IPS-20b (cell line): Measurements from ENCODE around the gene KCNC1.

ENCODE experiments used
- H3K27ac ChIP-seq: one replicate; pipeline ENCODE4 v1.5.1; 2013; ENCODE audit warnings: low read length
- H3K27me3 ChIP-seq: 2 replicates; pipeline ENCODE4 v1.6.1; 2013; ENCODE audit warnings: mild to moderate bottlenecking, low read length, inconsistent platforms; ENCODE audit not compliant: insufficient read depth
- H3K36me3 ChIP-seq: 2 replicates; pipeline ENCODE4 v1.6.1; 2013; ENCODE audit warnings: low read depth, mild to moderate bottlenecking, inconsistent platforms, low read length, moderate library complexity; ENCODE audit not compliant: insufficient read depth
- H3K4me1 ChIP-seq: 2 replicates; pipeline ENCODE4 v1.6.1; 2013; ENCODE audit warnings: mild to moderate bottlenecking, control low read depth, inconsistent platforms, low read length, moderate library complexity; ENCODE audit not compliant: insufficient read depth
- H3K4me3 ChIP-seq: 2 replicates; pipeline ENCODE4 v1.5.1; 2013; ENCODE audit warnings: mild to moderate bottlenecking, low read length, inconsistent platforms
- H3K9ac ChIP-seq: 2 replicates; pipeline ENCODE4 v1.6.1; 2013; ENCODE audit warnings: low read depth, mild to moderate bottlenecking, inconsistent platforms, low read length, moderate library complexity
- H3K9me3 ChIP-seq: 2 replicates; pipeline ENCODE4 v1.6.1; 2013; ENCODE audit warnings: mild to moderate bottlenecking, low read depth, low read length, inconsistent platforms; ENCODE audit not compliant: insufficient read depth

The KCNC1 gene

GRCh38 chr11:17810041-17810440 lies 75.5 kb downstream of the KCNC1 start:
- Histone ChIP-seq H3K36me3 (no peaks in the 10 kb centered on the region), H3K27me3 (no peaks in the 10 kb centered on the region), H3K9ac (no peak overlapping the region), H3K9me3 (no peaks in the 10 kb centered on the region), H3K4me1 (no peaks in the 10 kb centered on the region), H3K27ac (no peak overlapping the region), H3K4me3 (no peak overlapping the region)

- Histone ChIP-seq H3K4me1 (no peaks in the 10 kb centered on the region), H3K9me3 (no peaks in the 10 kb centered on the region), H3K36me3 (no peaks in the 10 kb centered on the region), H3K4me3 (no peak overlapping the region), H3K27ac (no peak overlapping the region), H3K9ac (no peak overlapping the region), H3K27me3 (no peaks in the 10 kb centered on the region)
Measured at GRCh38 chr11:17810746-17811145, 76.2 kb downstream of the KCNC1 start.

- no peaks in the 10 kb centered on the region for H3K4me1 ChIP-seq
- H3K36me3 ChIP-seq = no peaks in the 10 kb centered on the region
- no peaks in the 10 kb centered on the region for H3K9me3 ChIP-seq
- H3K27ac ChIP-seq = no peak overlapping the region
- no peak overlapping the region for H3K4me3 ChIP-seq
- no peaks in the 10 kb centered on the region for H3K27me3 ChIP-seq
- no peak overlapping the region for H3K9ac ChIP-seq
Measured at GRCh38 chr11:17811352-17811751, 76.8 kb downstream of the KCNC1 start.

- H3K27me3 ChIP-seq = no peaks in the 10 kb centered on the region
- H3K9ac ChIP-seq = no peak overlapping the region
- no peak overlapping the region for H3K4me3 ChIP-seq
- no peaks in the 10 kb centered on the region for H3K9me3 ChIP-seq
- no peak overlapping the region for H3K27ac ChIP-seq
- no peaks in the 10 kb centered on the region for H3K4me1 ChIP-seq
- no peaks in the 10 kb centered on the region for H3K36me3 ChIP-seq
Measured at GRCh38 chr11:17812091-17812864, 77.7 kb downstream of the KCNC1 start.

- Histone ChIP-seq H3K9me3 (no peaks in the 10 kb centered on the region), H3K4me3 (no peak overlapping the region), H3K27ac (no peak overlapping the region), H3K4me1 (no peaks in the 10 kb centered on the region), H3K36me3 (no peaks in the 10 kb centered on the region), H3K27me3 (no peaks in the 10 kb centered on the region), H3K9ac (no peak overlapping the region)
Measured at GRCh38 chr11:17812865-17813187, 78.2 kb downstream of the KCNC1 start.

- Histone ChIP-seq H3K36me3 (no peaks in the 10 kb centered on the region), H3K9me3 (no peaks in the 10 kb centered on the region), H3K4me3 (no peak overlapping the region), H3K27me3 (no peaks in the 10 kb centered on the region), H3K4me1 (no peaks in the 10 kb centered on the region), H3K27ac (no peak overlapping the region), H3K9ac (no peak overlapping the region)
Measured at GRCh38 chr11:17813391-17814059, 78.9 kb downstream of the KCNC1 start.

- no peaks in the 10 kb centered on the region for H3K9me3 ChIP-seq
- H3K4me1 ChIP-seq = no peaks in the 10 kb centered on the region
- no peak overlapping the region for H3K27ac ChIP-seq
- no peaks in the 10 kb centered on the region for H3K27me3 ChIP-seq
- no peak overlapping the region for H3K9ac ChIP-seq
- no peak overlapping the region for H3K4me3 ChIP-seq
- no peaks in the 10 kb centered on the region for H3K36me3 ChIP-seq
Measured at GRCh38 chr11:17814546-17814945, 80.0 kb downstream of the KCNC1 start.

- no peak overlapping the region for H3K27ac ChIP-seq
- no peaks in the 10 kb centered on the region for H3K4me1 ChIP-seq
- H3K4me3 ChIP-seq = no peak overlapping the region
- no peaks in the 10 kb centered on the region for H3K27me3 ChIP-seq
- no peaks in the 10 kb centered on the region for H3K36me3 ChIP-seq
- no peak overlapping the region for H3K9ac ChIP-seq
- no peaks in the 10 kb centered on the region for H3K9me3 ChIP-seq
Measured at GRCh38 chr11:17816232-17816931, 81.8 kb downstream of the KCNC1 start.

GRCh38 chr11:17821648-17822400 lies 87.2 kb downstream of the KCNC1 start:
- Histone ChIP-seq H3K4me3 (no peak overlapping the region), H3K36me3 (no peaks in the 10 kb centered on the region), H3K4me1 (no peaks in the 10 kb centered on the region), H3K27me3 (no peaks in the 10 kb centered on the region), H3K9ac (no peak overlapping the region), H3K9me3 (no peaks in the 10 kb centered on the region), H3K27ac (no peak overlapping the region)

- Histone ChIP-seq H3K36me3 (no peaks in the 10 kb centered on the region), H3K9me3 (no peaks in the 10 kb centered on the region), H3K27me3 (no peaks in the 10 kb centered on the region), H3K4me1 (no peaks in the 10 kb centered on the region), H3K27ac (no peak overlapping the region), H3K4me3 (no peak overlapping the region), H3K9ac (no peak overlapping the region)
Measured at GRCh38 chr11:17822401-17822781, 87.8 kb downstream of the KCNC1 start.

GRCh38 chr11:17827006-17827405 lies 92.4 kb downstream of the KCNC1 start:
- H3K27ac ChIP-seq = no peak overlapping the region
- no peaks in the 10 kb centered on the region for H3K27me3 ChIP-seq
- H3K4me1 ChIP-seq = no peaks in the 10 kb centered on the region
- no peak overlapping the region for H3K4me3 ChIP-seq
- H3K9ac ChIP-seq = no peak overlapping the region
- H3K36me3 ChIP-seq = no peaks in the 10 kb centered on the region
- no peaks in the 10 kb centered on the region for H3K9me3 ChIP-seq
